HTERT RPE-1 (cell line): ENCODE measurements around the gene NNT.
"Not testable (repeated sequence)": the region's sequence is repeated elsewhere in the genome, so short reads cannot be mapped to it uniquely, and the experiment has no call there.

Experiments used
- in situ Hi-C: fragments of 300-500 bp; cut with MboI; formaldehyde crosslinking; loops from 4 replicates; pipeline ENCODE4 v1.14.3; 2020; ENCODE audit warnings: low sequenced_read_pairs

The NNT gene

GRCh38 chr5:43602461-43603343 lies at the start of gene NNT:
Gene NNT, plus strand, starts transcription at chr5:43603180. Its CDS starts 6,016 bp downstream, at chr5:43609196.
- in situ Hi-C loops: no loop called here

- in situ Hi-C loops: no loop called here
Measured at GRCh38 chr5:43553381-43553780, 49.6 kb upstream of the NNT start.

- in situ Hi-C loops: no loop called here
Measured at GRCh38 chr5:43554497-43554896, 48.5 kb upstream of the NNT start.

- in situ Hi-C loops: no loop called here
Measured at GRCh38 chr5:43555895-43556606, 46.9 kb upstream of the NNT start.

- in situ Hi-C loops: not testable (repeated sequence)
Measured at GRCh38 chr5:43556607-43556856, 46.4 kb upstream of the NNT start.

- in situ Hi-C loops: no loop called here
Measured at GRCh38 chr5:43556857-43557542, 46.0 kb upstream of the NNT start, which contains the start of gene PAIP1. Gene PAIP1, minus strand, starts transcription at chr5:43557077. Its CDS starts 231 bp downstream, at chr5:43556846.

GRCh38 chr5:43560128-43560527 lies 42.9 kb upstream of the NNT start:
- in situ Hi-C loops: no loop called here

GRCh38 chr5:43561356-43561755 lies 41.6 kb upstream of the NNT start:
- in situ Hi-C loops: no loop called here

- in situ Hi-C loops: no loop called here
Measured at GRCh38 chr5:43563321-43563720, 39.7 kb upstream of the NNT start.

- in situ Hi-C loops: no loop called here
Measured at GRCh38 chr5:43564289-43564850, 38.6 kb upstream of the NNT start.

GRCh38 chr5:43565043-43565442 lies 37.9 kb upstream of the NNT start:
- in situ Hi-C loops: no loop called here

GRCh38 chr5:43567967-43568366 lies 35.0 kb upstream of the NNT start:
- in situ Hi-C loops: no loop called here

- in situ Hi-C loops: no loop called here
Measured at GRCh38 chr5:43569236-43569746, 33.7 kb upstream of the NNT start.

GRCh38 chr5:43570450-43571158 lies 32.4 kb upstream of the NNT start:
- in situ Hi-C loops: no loop called here

- in situ Hi-C loops: no loop called here
Measured at GRCh38 chr5:43571237-43571636, 31.7 kb upstream of the NNT start.

GRCh38 chr5:43572357-43572756 lies 30.6 kb upstream of the NNT start:
- in situ Hi-C loops: no loop called here

- in situ Hi-C loops: no loop called here
Measured at GRCh38 chr5:43573058-43573457, 29.9 kb upstream of the NNT start.

- in situ Hi-C loops: not testable (repeated sequence)
Measured at GRCh38 chr5:43580402-43581210, 22.4 kb upstream of the NNT start.

GRCh38 chr5:43581398-43581797 lies 21.6 kb upstream of the NNT start:
- in situ Hi-C loops: no loop called here
